Stimulated activated CD8-positive, alpha-beta memory T cell treated with anti-CD3 and anti-CD28 coated beads, Interleukin-12 subunit alpha, Interleukin-12 subunit beta, amount 100 ng/mL, for 4 hours (primary cell): Measurements from ENCODE around the gene MED13L.

Experiments used
- DNase-seq: peaks from one replicate; pipeline ENCODE4 v3.0.0-alpha.2; 2020; ENCODE audit warnings: low read depth

Gene MED13L

GRCh38 chr12:115941362-115941761 lies 336.1 kb downstream of the MED13L start:
- no peak for DNase-seq

GRCh38 chr12:115938794-115939377 lies 338.6 kb downstream of the MED13L start:
- no peak for DNase-seq

GRCh38 chr12:115936997-115937916 lies 340.2 kb downstream of the MED13L start:
- no peak for DNase-seq

GRCh38 chr12:115934877-115935276 lies 342.6 kb downstream of the MED13L start:
- DNase-seq: no peak

- DNase-seq: no peak
Measured at GRCh38 chr12:115934046-115934445, 343.4 kb downstream of the MED13L start.

GRCh38 chr12:115932066-115932465 lies 345.4 kb downstream of the MED13L start:
- no peak for DNase-seq

GRCh38 chr12:115930336-115930735 lies 347.2 kb downstream of the MED13L start:
- DNase-seq: no peak

- DNase-seq: no peak
Measured at GRCh38 chr12:115926037-115926670, 351.3 kb downstream of the MED13L start.

GRCh38 chr12:115923851-115924250 lies 353.6 kb downstream of the MED13L start:
- no peak for DNase-seq

- DNase-seq: no peak
Measured at GRCh38 chr12:115922952-115923564, 354.4 kb downstream of the MED13L start.

GRCh38 chr12:115920395-115921183 lies 356.9 kb downstream of the MED13L start:
- no peak for DNase-seq

- no peak for DNase-seq
Measured at GRCh38 chr12:115918763-115919162, 358.7 kb downstream of the MED13L start.

- DNase-seq: peak; percentile 34
Measured at GRCh38 chr12:115916910-115917668, 360.4 kb downstream of the MED13L start.

GRCh38 chr12:115914122-115914521 lies 363.4 kb downstream of the MED13L start:
- no peak for DNase-seq

- no peak for DNase-seq
Measured at GRCh38 chr12:115912440-115912839, 365.1 kb downstream of the MED13L start.

GRCh38 chr12:115911360-115911759 lies 366.1 kb downstream of the MED13L start:
- no peak for DNase-seq

GRCh38 chr12:115910057-115910456 lies 367.4 kb downstream of the MED13L start:
- no peak for DNase-seq
